H1 (cell line): ENCODE measurements around the gene CD244. TPM values are rescaled to one million over a fixed set of nuclear protein-coding genes. Genes with fewer than 3 reads are reported as not detected.

Experiments
- CTCF ChIA-PET: fragments of 300-600 bp; sonication (Branson Sonifier 250); formaldehyde crosslinking; loops from one replicate; lab custom pipeline; 2021; ENCODE audit not compliant: partially characterized antibody; lab: Charles Lee
- POLR2A ChIA-PET: fragments of 300-600 bp; sonication (Branson Sonifier 250); formaldehyde crosslinking; loops from one replicate; lab custom pipeline; 2021; ENCODE audit warnings: inconsistent platforms; ENCODE audit not compliant: partially characterized antibody; lab: Charles Lee
- DNase-seq, 2 experiments: peaks; one replicate each; pipeline versions ENCODE4 v3.0.0 to v3.0.0-alpha.2; 2010 to 2022; ENCODE audit warnings: low spot score in 2 of 2, low read depth in 1 of 2, mixed read lengths in 1 of 2
- FAIRE-seq: peaks from 2 replicates; lab custom pipeline; 2011; peaks lifted over from hg19 to GRCh38; lab: Jason Lieb, UNC
- H2AFZ ChIP-seq: 2 replicates; pipeline ENCODE4 v1.8.1; 2012; ENCODE audit warnings: low read length, inconsistent platforms
- H2AK5ac ChIP-seq: 2 replicates; pipeline ENCODE4 v1.6.1; 2013; ENCODE audit warnings: low read depth, low read length
- H2BK120ac ChIP-seq: replicated peaks from 2 replicates; pipeline ENCODE3; 2013; ENCODE audit warnings: low read depth, low read length, inconsistent platforms
- H2BK12ac ChIP-seq: 2 replicates; pipeline ENCODE4 v1.6.1; 2013; ENCODE audit warnings: low read depth, low read length
- H2BK15ac ChIP-seq: 2 replicates; pipeline ENCODE4 v1.6.1; 2013; ENCODE audit warnings: low read length
- H2BK20ac ChIP-seq: 2 replicates; pipeline ENCODE4 v1.6.1; 2013; ENCODE audit warnings: low read length
- H2BK5ac ChIP-seq: 2 replicates; pipeline ENCODE4 v1.6.1; 2013; ENCODE audit warnings: low read depth, low read length
- H3K14ac ChIP-seq: 2 replicates; pipeline ENCODE4 v1.6.1; 2013; ENCODE audit warnings: inconsistent platforms; ENCODE audit not compliant: insufficient read length
- H3K18ac ChIP-seq: 2 replicates; pipeline ENCODE4 v1.6.1; 2013; ENCODE audit warnings: low read length; ENCODE audit errors: extremely low read depth
- H3K23ac ChIP-seq: 2 replicates; pipeline ENCODE4 v1.6.1; 2013; ENCODE audit warnings: inconsistent platforms; ENCODE audit not compliant: insufficient read length
- H3K23me2 ChIP-seq: 2 replicates; pipeline ENCODE4 v1.6.1; 2013; ENCODE audit warnings: low read depth, low read length
- H3K27ac ChIP-seq: 2 replicates; pipeline ENCODE4 v1.6.1; 2011; ENCODE audit warnings: low read depth, low read length, inconsistent platforms
- H3K27me3 ChIP-seq, 4 experiments: replicated peaks in 1 of 4; 1 replicate in 1 of 4; 2 replicates in 3 of 4; pipeline versions ENCODE4 v1.6.1 to v1.8.1; 2011 to 2013; ENCODE audit warnings: low read length in 3 of 4, mild to moderate bottlenecking in 3 of 4, inconsistent platforms in 2 of 4, mixed read lengths in 2 of 4, moderate library complexity in 1 of 4; ENCODE audit not compliant: control insufficient read depth in 3 of 4, insufficient read depth in 3 of 4; ENCODE audit errors: extremely low read depth in 1 of 4
- H3K36me3 ChIP-seq, 4 experiments: 2 replicates each; pipeline versions ENCODE4 v1.6.1 to v1.8.1; 2011 to 2013; ENCODE audit warnings: mild to moderate bottlenecking in 4 of 4, low read length in 3 of 4, moderate library complexity in 2 of 4, control low read depth in 1 of 4, inconsistent platforms in 1 of 4; ENCODE audit not compliant: insufficient read depth in 4 of 4, control insufficient read depth in 2 of 4
- H3K4ac ChIP-seq: replicated peaks from 2 replicates; pipeline ENCODE3; 2013; ENCODE audit warnings: low read length, low read depth, mixed read lengths, inconsistent platforms; ENCODE audit not compliant: insufficient read length
- H3K4me1 ChIP-seq, 4 experiments: replicated peaks in 1 of 4; 1 replicate in 1 of 4; 2 replicates in 3 of 4; pipeline versions ENCODE4 v1.6.1 to v1.8.1; 2011 to 2013; ENCODE audit warnings: low read length in 3 of 4, inconsistent platforms in 2 of 4, mixed read lengths in 1 of 4; ENCODE audit not compliant: insufficient read depth in 4 of 4, control insufficient read depth in 3 of 4
- H3K4me2 ChIP-seq, 2 experiments: 2 replicates each; pipeline versions ENCODE4 v1.6.1 to v1.8.1; 2011 to 2013; ENCODE audit warnings: low read depth in 2 of 2, low read length in 2 of 2, control low read depth in 1 of 2, inconsistent platforms in 1 of 2, mild to moderate bottlenecking in 1 of 2; ENCODE audit not compliant: insufficient read depth in 1 of 2
- H3K4me3 ChIP-seq, 4 experiments: fragments of 200-600, 300-600 bp in 1 of 4; sonication (generic), shearing (Covaris generic), sonication (Bioruptor Twin) in 1 of 4; 2 replicates each; pipeline versions ENCODE4 v1.5.1 to v1.8.1; 2011 to 2016; ENCODE audit warnings: low read length in 4 of 4, low read depth in 3 of 4, control low read depth in 2 of 4, inconsistent platforms in 2 of 4, mild to moderate bottlenecking in 2 of 4, mixed read lengths in 1 of 4, moderate library complexity in 1 of 4; ENCODE audit not compliant: insufficient read depth in 2 of 4; ENCODE audit errors: extremely low read depth in 1 of 4
- H3K56ac ChIP-seq: replicated peaks from 2 replicates; pipeline ENCODE3; 2013; ENCODE audit warnings: low read depth, mild to moderate bottlenecking, mixed read lengths, low read length, inconsistent platforms; ENCODE audit not compliant: insufficient read length
- H3K79me1 ChIP-seq: 2 replicates; pipeline ENCODE4 v1.6.1; 2013; ENCODE audit warnings: low read depth, low read length, control low read depth
- H3K79me2 ChIP-seq, 2 experiments: 2 replicates each; pipeline versions ENCODE4 v1.6.1 to v1.8.1; 2012 to 2013; ENCODE audit warnings: low read length in 2 of 2, mild to moderate bottlenecking in 2 of 2, inconsistent platforms in 1 of 2; ENCODE audit not compliant: insufficient read depth in 2 of 2, control insufficient read depth in 1 of 2
- H3K9ac ChIP-seq, 4 experiments: replicated peaks in 1 of 4; 1 replicate in 1 of 4; 2 replicates in 3 of 4; pipeline versions ENCODE4 v1.6.1 to v1.8.1; 2011 to 2013; ENCODE audit warnings: low read depth in 3 of 4, low read length in 3 of 4, control low read depth in 2 of 4, mild to moderate bottlenecking in 2 of 4, moderate library complexity in 2 of 4, inconsistent platforms in 1 of 4; ENCODE audit errors: extremely low read depth in 1 of 4
- H3K9me3 ChIP-seq, 2 experiments: 2 replicates each; pipeline versions ENCODE4 v1.6.1 to v1.8.1; 2012 to 2013; ENCODE audit warnings: mild to moderate bottlenecking in 2 of 2, moderate library complexity in 2 of 2, control low read depth in 1 of 2, inconsistent platforms in 1 of 2, low read depth in 1 of 2, low read length in 1 of 2, mixed read lengths in 1 of 2; ENCODE audit not compliant: insufficient read depth in 2 of 2
- H4K20me1 ChIP-seq, 2 experiments: replicated peaks in 1 of 2; 2 replicates each; pipeline versions ENCODE3 to v1.8.1; 2011 to 2013; ENCODE audit warnings: inconsistent platforms in 2 of 2, low read length in 2 of 2, mild to moderate bottlenecking in 1 of 2; ENCODE audit not compliant: insufficient read depth in 2 of 2, control insufficient read depth in 1 of 2
- H4K5ac ChIP-seq: 2 replicates; pipeline ENCODE4 v1.6.1; 2013; ENCODE audit warnings: low read length, low read depth, mixed read lengths, inconsistent platforms; ENCODE audit not compliant: insufficient read length
- H4K8ac ChIP-seq: 2 replicates; pipeline ENCODE4 v1.8.0; 2013; ENCODE audit warnings: mild to moderate bottlenecking, moderate library complexity, low read length, inconsistent platforms; ENCODE audit not compliant: insufficient read depth; ENCODE audit errors: extremely low read depth
- H4K91ac ChIP-seq: replicated peaks from 2 replicates; pipeline ENCODE3; 2013; ENCODE audit warnings: low read length, mixed read lengths, inconsistent platforms; ENCODE audit not compliant: insufficient read length
- CTCF ChIP-seq, 3 experiments: IDR thresholded peaks; 1 replicate in 2 of 3; 2 replicates in 1 of 3; pipeline versions ENCODE4 v1.5.1 to v1.6.1; 2011; ENCODE audit warnings: low read length in 3 of 3, mild to moderate bottlenecking in 3 of 3, inconsistent platforms in 2 of 3, low read depth in 1 of 3, moderate library complexity in 1 of 3; ENCODE audit not compliant: insufficient read depth in 1 of 3; ENCODE audit errors: control extremely low read depth in 1 of 3
- EP300 ChIP-seq, 2 experiments: IDR thresholded peaks; 1 replicate in 1 of 2; 2 replicates in 1 of 2; pipeline ENCODE4 v1.6.1; 2011 to 2012; ENCODE audit warnings: low read depth in 2 of 2, low read length in 2 of 2, mild to moderate bottlenecking in 2 of 2, borderline replicate concordance in 1 of 2, inconsistent platforms in 1 of 2, moderate library complexity in 1 of 2
- JUND ChIP-seq: IDR thresholded peaks from 2 replicates; pipeline ENCODE4 v1.6.1; 2011; ENCODE audit warnings: mild to moderate bottlenecking, improper control_type of control experiment, low read length
- RAD21 ChIP-seq, 2 experiments: IDR thresholded peaks in 1 of 2; conservative IDR thresholded peaks in 1 of 2; 2 replicates each; pipeline ENCODE4 v1.6.1; 2011; ENCODE audit warnings: low read depth in 2 of 2, low read length in 2 of 2, improper control_type of control experiment in 1 of 2, inconsistent platforms in 1 of 2, mild to moderate bottlenecking in 1 of 2, moderate library complexity in 1 of 2
- RFX5 ChIP-seq: IDR thresholded peaks from 2 replicates; pipeline ENCODE4 v1.6.1; 2011; ENCODE audit warnings: low read depth, low read length, improper control_type of control experiment, borderline replicate concordance
- SP2 ChIP-seq: IDR thresholded peaks from 2 replicates; pipeline ENCODE4 v1.6.1; 2012; ENCODE audit warnings: mild to moderate bottlenecking, low read length, inconsistent platforms
- ZNF274 ChIP-seq: IDR thresholded peaks from 2 replicates; pipeline ENCODE4 v1.7.0; 2012; ENCODE audit warnings: low read length, borderline replicate concordance; ENCODE audit errors: extremely low read depth
- WGBS, 2 experiments: shearing (Covaris generic) in 1 of 2; methylation state at CpG; one replicate each; pipeline versions ENCODE4 v1.1.6 to v1.1.7; 2013 to 2015; ENCODE audit warnings: low lambda C conversion rate in 2 of 2, mixed read lengths in 2 of 2, inconsistent platforms in 1 of 2, low coverage in 1 of 2, missing lambda C conversion rate in 1 of 2; ENCODE audit not compliant: insufficient replicate concordance in 2 of 2, insufficient coverage in 1 of 2, insufficient read length in 1 of 2; ENCODE audit errors: extremely low coverage in 1 of 2, missing lambda C conversion rate in 1 of 2; 5-methylcytosine and 5-hydroxymethylcytosine counted together
- polyA plus RNA-seq, 7 experiments: library from polyadenylated mRNA; depleted of rRNA in 3 of 7; stranded (reverse) in 5 of 7; unstranded in 2 of 7; fragments of >200 nt in 5 of 7; fragments of 200-250 nt in 2 of 7; gene quantifications; 1 replicate in 5 of 7; 2 replicates in 1 of 7; 4 replicates in 1 of 7; pipeline versions ENCODE4 v1.2.1 to v1.2.3, GENCODE V29; 2011 to 2013; ENCODE audit warnings: missing spikeins in 2 of 7, mixed read lengths in 2 of 7
- total RNA-seq: library from RNA; stranded (reverse); fragmentation: NEBNext Ultra II Directional; extraction: Animal tissue kit (Norgen Biotek cat#: 25700); gene quantifications from 2 replicates; pipeline ENCODE4 v1.2.1, GENCODE V29; 2021

The CD244 gene
- total and polyA plus RNA-seq, 2 of the 8 experiments (the other 6 are each of a cell fraction or from before 2014, with no cell fraction given), result not detected

GRCh38 chr1:160884579-160884978, 21.9 kb upstream of the CD244 start:
- Histone ChIP-seq H4K5ac (no peak overlapping the region), H2BK5ac (no peak overlapping the region), H2BK15ac (no peak overlapping the region; the same call in 1 of the 2 replicates), H3K56ac (no peak overlapping the region), H2AK5ac (no peak overlapping the region), H3K23me2 (no peaks in the 10 kb centered on the region; the same call in 1 of the 2 replicates), H3K79me1 (no peaks in the 10 kb centered on the region), H3K23ac (no peak overlapping the region), H4K91ac (no peak overlapping the region), H3K27ac (no peak overlapping the region), H4K8ac (no peak overlapping the region), H3K4me2 (no peak overlapping the region), H3K4me3 (no peak overlapping the region), H2BK12ac (no peak overlapping the region), H2AFZ (peak overlapping the region; percentile 86), H3K9ac (no peak overlapping the region), H2BK20ac (no peak overlapping the region), H3K14ac (no peak overlapping the region), H3K4ac (no peak overlapping the region), H3K4me1 (no peaks in the 10 kb centered on the region), H3K18ac (0 out of 2 replicates have a peak overlapping the region, but pooled peaks have one; percentile 19), H4K20me1 (no peaks in the 10 kb centered on the region), H3K27me3 (no peaks in the 10 kb centered on the region), H3K9me3 (no peaks in the 10 kb centered on the region), H3K36me3 (no peaks in the 10 kb centered on the region), H2BK120ac (no peak overlapping the region), H3K79me2 (no peaks in the 10 kb centered on the region)
- TF ChIP-seq ZNF274, result no peak
- TF ChIP-seq EP300 (IDR thresholded peaks at IDR 0.05; ENCODE audit: borderline replicate concordance in 1 of 2, low read depth in 2 of 2, low read length in 2 of 2), result no peak
- TF ChIP-seq CTCF (IDR thresholded peaks at IDR 0.05; ENCODE audit: control extremely low read depth in 1 of 3, insufficient read depth in 1 of 3, low read depth in 1 of 3, low read length in 3 of 3), result peak; percentile 39 to 69 (median 42)
- TF ChIP-seq SP2, result no peak
- 0 out of 2 replicates have a peak, but pooled peaks have one; percentile 54 for TF ChIP-seq JUND
- TF ChIP-seq RFX5, result no peak
- peak; percentile 43 to 46; a peak in 3 of 4 replicates for TF ChIP-seq RAD21 (IDR thresholded peaks at IDR 0.05 in 1 of 2, conservative IDR thresholded peaks at IDR 0.05 in 1 of 2; ENCODE audit: low read depth in 2 of 2, low read length in 2 of 2)
- 81% methylated on average over 6 of the region's 6 CpGs; no CpG with 5 or more reads in 1 of the 2 experiments for WGBS, 2 experiments
- ChIA-PET CTCF (interaction anchor here (0.6 to 5.9 kb wide), 25 partner anchors 10 to 210 kb away, joined by 3 to 35 read pairs (median 3); partner anchors contain the start of genes CD244 and ITLN2), POLR2A (no interaction called here)
- FAIRE-seq, result peak; percentile 63
- DNase-seq, result no peak
